Activated naive CD8-positive, alpha-beta T cell treated with anti-CD3 and anti-CD28 coated beads, Interleukin-2, amount 50 U/mL, for 24 hours (primary cell): ENCODE data around the gene SERPINB11.

Experiments used
- ATAC-seq: fragments of 150-1000 bp; cut with Tn5 transposase; one replicate; pipeline ENCODE4 v1.10.0; 2021
- DNase-seq: peaks from one replicate; pipeline ENCODE4 v3.0.0; 2021
- H3K27ac Mint-ChIP-seq: one replicate; pipeline ENCODE4 v1.8.0; 2021; ENCODE audit warnings: mild to moderate bottlenecking, mixed read lengths
- H3K27me3 Mint-ChIP-seq: one replicate; pipeline ENCODE4 v1.8.0; 2021; ENCODE audit warnings: mixed read lengths
- H3K36me3 Mint-ChIP-seq: one replicate; pipeline ENCODE4 v1.8.0; 2021; ENCODE audit warnings: low read depth, mixed read lengths
- H3K4me1 Mint-ChIP-seq: one replicate; pipeline ENCODE4 v1.8.0; 2021; ENCODE audit warnings: mixed read lengths
- H3K4me3 Mint-ChIP-seq: one replicate; pipeline ENCODE4 v1.8.0; 2021; ENCODE audit warnings: mild to moderate bottlenecking, moderate library complexity, mixed read lengths
- H3K9me3 Mint-ChIP-seq: one replicate; pipeline ENCODE4 v1.8.0; 2021; ENCODE audit warnings: mixed read lengths

SERPINB11 gene

DNA sequence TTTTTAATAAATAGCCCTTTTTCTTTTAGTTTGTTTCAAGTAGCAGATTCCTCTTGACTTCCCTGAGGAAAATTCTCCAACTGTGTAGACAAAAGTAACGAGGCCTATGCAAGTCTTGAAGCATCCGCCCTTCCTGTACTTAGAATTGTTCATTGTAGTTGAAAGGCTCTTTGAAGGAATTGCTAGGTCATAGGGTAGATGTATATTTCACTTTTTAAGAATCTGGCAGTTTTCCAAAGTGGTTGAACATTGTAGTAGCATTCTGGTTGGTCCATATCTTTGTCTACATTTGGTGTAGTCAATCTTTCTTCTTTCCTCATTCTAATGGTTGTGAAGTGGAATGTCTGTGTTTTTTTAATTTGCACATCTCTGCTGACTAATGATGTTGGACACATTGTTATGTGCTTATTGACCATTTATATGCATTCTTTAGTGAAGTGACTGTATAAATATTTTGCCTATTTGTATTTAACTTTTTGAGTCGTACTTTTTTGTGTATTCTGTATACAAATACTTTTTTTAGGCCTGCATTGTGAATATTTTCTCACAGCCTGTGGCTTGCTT is 5.6 kb upstream of the SERPINB11 start:
- ATAC-seq, result no peak
- Mint-ChIP-seq H3K27ac (no peak overlapping the region), H3K9me3 (peaks cover 13% of the 10 kb centered on the region), H3K4me3 (no peak overlapping the region), H3K36me3 (no peaks in the 10 kb centered on the region), H3K4me1 (no peaks in the 10 kb centered on the region), H3K27me3 (no peaks in the 10 kb centered on the region)
- no peak for DNase-seq

DNA sequence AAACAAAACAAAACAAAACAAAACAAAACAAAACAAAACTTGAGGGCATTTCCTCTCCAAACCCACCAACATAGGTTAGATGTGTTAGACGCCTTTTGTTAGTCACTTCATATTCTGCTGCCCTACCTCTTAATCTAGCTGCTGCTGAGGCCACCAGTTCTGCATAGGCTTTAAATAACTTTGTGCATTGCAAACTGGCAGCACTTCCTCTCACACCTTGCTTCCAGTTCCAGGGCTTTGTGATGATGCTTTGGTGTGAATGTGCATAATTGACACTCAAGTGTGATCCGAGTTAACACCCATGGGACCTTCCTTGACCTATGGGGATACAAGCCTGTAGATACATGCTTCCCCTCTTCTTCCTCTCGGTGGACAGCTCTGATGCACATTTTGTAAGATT is 2.3 kb upstream of the SERPINB11 start:
- H3K27me3 Mint-ChIP-seq, result no peaks in the 10 kb centered on the region
- ATAC-seq (no peak), DNase-seq (no peak)
- H3K36me3 Mint-ChIP-seq, result no peaks in the 10 kb centered on the region
- no peaks in the 10 kb centered on the region for H3K9me3 Mint-ChIP-seq
- H3K27ac Mint-ChIP-seq, result no peak overlapping the region
- no peak overlapping the region for H3K4me3 Mint-ChIP-seq
- no peaks in the 10 kb centered on the region for H3K4me1 Mint-ChIP-seq

DNA sequence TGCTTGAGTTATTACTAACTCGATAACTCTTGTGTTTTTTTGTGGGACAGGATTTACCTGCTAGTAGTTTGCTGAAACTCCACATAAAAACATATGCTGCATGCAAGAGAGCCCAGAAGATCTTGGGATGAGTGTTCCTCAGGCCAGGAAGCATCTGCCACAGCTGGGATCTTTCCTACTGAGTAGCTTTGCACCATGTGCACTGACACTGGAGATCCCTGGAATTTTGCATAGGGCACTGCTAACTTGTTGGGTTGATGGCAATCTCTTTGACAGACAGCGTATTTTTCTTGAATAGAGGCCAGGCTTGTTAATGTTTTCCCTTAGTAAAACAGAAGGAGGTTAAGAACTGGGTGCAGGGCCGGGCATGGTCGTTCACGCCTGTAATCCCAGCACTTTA is 808 bp upstream of the SERPINB11 start:
- Mint-ChIP-seq H3K27ac (no peak overlapping the region), H3K9me3 (no peaks in the 10 kb centered on the region), H3K27me3 (no peaks in the 10 kb centered on the region), H3K36me3 (no peaks in the 10 kb centered on the region), H3K4me1 (no peaks in the 10 kb centered on the region), H3K4me3 (no peak overlapping the region)
- ATAC-seq (no peak), DNase-seq (no peak)

DNA sequence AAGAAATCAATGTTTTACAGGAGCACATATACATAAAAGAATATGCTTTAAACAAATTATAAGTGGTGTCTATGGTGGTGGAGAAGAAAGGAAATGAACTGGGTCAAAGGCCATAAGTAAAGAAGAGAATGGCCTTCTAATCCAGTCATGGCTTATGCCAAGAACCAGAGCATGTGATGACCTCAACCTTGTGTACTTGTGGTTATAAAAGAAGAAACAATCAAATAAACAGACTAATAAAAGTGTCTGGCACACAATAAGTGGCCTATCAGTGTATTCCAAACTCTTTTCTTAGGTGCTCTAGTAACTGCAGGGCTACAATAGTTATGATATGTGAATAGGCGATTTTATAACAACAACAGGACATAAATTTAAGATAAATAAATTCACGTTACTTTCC is 2.6 kb downstream of the SERPINB11 start:
- Mint-ChIP-seq H3K4me3 (no peak overlapping the region), H3K9me3 (no peaks in the 10 kb centered on the region), H3K27me3 (no peaks in the 10 kb centered on the region), H3K4me1 (no peaks in the 10 kb centered on the region), H3K36me3 (no peaks in the 10 kb centered on the region), H3K27ac (no peak overlapping the region)
- ATAC-seq (no peak), DNase-seq (no peak)

DNA sequence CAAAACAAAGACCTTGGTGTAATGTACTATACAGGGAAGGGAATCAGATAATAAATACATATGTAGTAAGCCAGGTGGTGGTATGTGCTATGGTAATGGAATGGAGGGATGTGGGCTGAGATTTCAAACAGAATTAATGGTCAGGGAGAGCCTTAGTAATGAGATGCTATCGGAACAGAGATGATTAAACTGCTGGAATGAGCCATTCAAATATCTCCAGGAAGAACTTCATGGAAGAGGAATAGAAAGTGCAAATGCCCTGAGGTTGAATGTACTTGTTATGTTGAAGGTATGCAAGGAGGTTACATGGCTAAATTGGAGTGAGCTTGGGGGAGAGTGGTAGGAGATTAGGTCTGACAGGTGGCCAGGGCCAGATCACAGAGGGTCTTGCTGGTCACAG is 5.1 kb downstream of the SERPINB11 start:
- H3K27me3 Mint-ChIP-seq, result no peaks in the 10 kb centered on the region
- no peak for DNase-seq
- H3K36me3 Mint-ChIP-seq, result no peaks in the 10 kb centered on the region
- no peaks in the 10 kb centered on the region for H3K4me1 Mint-ChIP-seq
- no peak for ATAC-seq
- H3K27ac Mint-ChIP-seq, result no peak overlapping the region
- no peak overlapping the region for H3K4me3 Mint-ChIP-seq
- H3K9me3 Mint-ChIP-seq, result no peaks in the 10 kb centered on the region

DNA sequence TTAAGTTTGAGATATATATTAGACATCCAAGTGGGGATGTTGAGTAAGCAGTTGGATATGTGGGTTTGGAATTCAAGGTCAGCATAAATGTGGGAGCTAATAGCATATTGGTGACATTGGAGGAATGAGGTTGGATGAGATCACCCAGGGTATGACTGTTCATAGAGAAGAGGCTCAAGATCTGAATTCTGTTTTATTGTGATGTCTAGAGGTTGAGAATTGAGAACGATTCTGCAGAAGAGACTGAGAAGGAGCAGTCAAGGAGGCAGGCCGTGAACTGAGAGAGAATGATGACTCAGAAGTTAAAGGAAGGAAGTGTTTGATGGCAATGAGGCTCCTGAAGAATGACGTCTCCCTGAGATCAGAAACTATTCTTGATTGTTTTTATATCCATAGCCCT is 5.9 kb downstream of the SERPINB11 start:
- Mint-ChIP-seq H3K36me3 (no peaks in the 10 kb centered on the region), H3K27me3 (no peaks in the 10 kb centered on the region), H3K4me3 (no peak overlapping the region), H3K27ac (no peak overlapping the region), H3K4me1 (no peaks in the 10 kb centered on the region), H3K9me3 (peaks cover 4% of the 10 kb centered on the region)
- ATAC-seq (no peak), DNase-seq (no peak)

DNA sequence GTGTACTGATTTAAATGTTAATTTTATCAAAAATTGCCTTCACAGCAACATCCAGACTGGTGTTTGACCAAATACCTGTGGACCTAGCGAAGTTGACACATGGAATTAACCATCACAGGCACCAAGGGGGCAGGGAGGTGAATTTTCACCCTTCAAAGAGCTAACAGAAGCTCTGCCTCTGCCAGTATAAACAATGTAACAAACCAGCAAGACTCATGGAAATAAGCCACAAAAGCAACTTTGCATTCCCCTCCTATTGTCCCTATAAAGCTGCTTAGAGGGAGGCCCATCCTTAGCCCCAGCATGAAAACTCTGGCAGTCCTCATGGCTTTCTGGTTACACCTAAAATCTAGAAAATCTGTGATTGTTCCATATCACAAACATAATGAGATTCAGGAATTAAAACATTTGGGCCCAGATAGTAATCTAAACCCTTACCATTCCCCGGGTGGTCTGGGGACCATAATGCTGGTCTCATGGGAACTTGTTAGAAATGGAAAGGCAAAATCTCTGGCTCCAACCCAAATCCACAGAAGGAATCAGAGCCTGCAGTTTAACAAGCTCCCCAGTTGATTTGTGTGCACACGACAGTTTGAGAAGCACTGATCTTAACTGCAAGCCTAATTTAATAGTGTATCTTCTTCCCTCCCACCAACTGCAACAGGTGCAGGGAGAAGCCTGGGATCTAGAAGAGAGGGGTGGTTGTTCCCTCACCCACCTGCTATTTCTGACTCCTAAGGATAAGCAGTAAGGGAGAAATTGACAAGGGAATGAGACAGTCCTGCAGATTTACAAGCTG is 23.1 kb downstream of the SERPINB11 start:
- Mint-ChIP-seq H3K27me3 (peaks cover 4% of the 10 kb centered on the region), H3K27ac (no peak overlapping the region), H3K4me1 (no peaks in the 10 kb centered on the region), H3K36me3 (no peaks in the 10 kb centered on the region), H3K4me3 (no peak overlapping the region), H3K9me3 (no peaks in the 10 kb centered on the region)
- no peak for ATAC-seq
- no peak for DNase-seq

DNA sequence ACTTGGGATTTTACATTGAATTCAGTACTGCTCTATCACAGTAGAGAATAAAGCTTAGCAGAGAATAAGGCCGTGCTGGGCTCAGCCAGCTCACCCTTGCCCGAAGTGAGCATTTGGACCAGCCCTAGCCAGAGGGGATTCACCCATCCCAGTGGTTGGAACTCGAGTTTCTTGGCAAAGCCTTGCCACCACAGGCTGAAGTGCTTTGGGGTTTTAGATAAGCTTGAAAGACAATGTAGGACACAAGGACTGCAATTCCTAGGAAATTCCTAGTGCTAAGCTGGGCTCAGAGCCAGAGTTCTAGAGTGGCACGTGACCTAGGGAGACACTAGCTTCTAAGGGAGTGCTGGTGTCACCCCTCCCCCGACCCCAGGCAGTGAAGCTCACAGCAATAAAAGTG is 28.0 kb downstream of the SERPINB11 start:
- Mint-ChIP-seq H3K4me1 (no peaks in the 10 kb centered on the region), H3K27ac (no peak overlapping the region), H3K4me3 (no peak overlapping the region)

DNA sequence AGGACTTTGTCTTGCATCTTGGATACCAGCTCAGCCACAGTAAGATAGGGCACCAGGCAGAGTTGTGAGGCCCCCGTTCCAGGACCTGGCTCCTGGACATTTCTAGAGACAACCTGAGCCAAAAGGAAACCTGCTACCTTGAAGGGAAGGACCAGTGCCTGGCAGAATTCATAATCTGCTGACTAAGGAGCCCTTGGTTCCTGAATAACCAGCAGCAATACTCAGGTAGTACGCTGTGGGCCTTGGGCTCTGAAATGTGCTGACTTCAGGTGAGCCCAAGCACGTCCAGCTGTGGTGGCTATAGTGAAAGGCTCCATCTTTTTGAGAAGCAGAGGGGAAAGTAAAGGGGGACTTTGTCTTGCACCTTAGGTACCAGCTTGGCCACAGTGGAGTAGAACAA is 28.5 kb downstream of the SERPINB11 start:
- Mint-ChIP-seq H3K4me3 (no peak overlapping the region), H3K27ac (no peak overlapping the region), H3K9me3 (peaks cover 3% of the 10 kb centered on the region), H3K27me3 (peaks cover 4% of the 10 kb centered on the region), H3K36me3 (no peaks in the 10 kb centered on the region), H3K4me1 (no peaks in the 10 kb centered on the region)
- DNase-seq (no peak), ATAC-seq (no peak)

More for the DNA sequence above, 28.0 kb downstream of the SERPINB11 start:
- H3K27me3 Mint-ChIP-seq, result peaks cover 4% of the 10 kb centered on the region
- H3K9me3 Mint-ChIP-seq, result no peaks in the 10 kb centered on the region
- ATAC-seq (no peak), DNase-seq (no peak)
- no peaks in the 10 kb centered on the region for H3K36me3 Mint-ChIP-seq

DNA sequence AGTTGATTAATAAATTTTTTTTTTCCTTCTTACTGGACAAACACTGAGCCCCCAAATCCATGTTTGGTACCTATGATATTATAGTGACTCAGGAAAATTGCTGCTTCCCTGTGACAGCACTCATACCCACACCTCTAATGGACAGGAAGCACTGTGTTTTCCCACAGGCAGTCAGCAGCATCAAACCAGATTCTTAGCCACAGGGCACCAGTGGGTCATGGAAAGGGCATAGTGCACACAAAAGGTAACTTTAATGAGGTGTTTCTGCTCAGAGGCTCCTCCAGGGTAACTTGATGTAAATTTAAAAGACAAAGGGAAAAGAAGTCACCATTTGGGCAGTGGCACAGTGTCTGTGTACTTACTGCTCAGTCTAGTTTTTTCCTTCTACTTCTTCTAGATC is 34.1 kb downstream of the SERPINB11 start:
- Mint-ChIP-seq H3K27ac (no peak overlapping the region), H3K27me3 (no peaks in the 10 kb centered on the region)

DNA sequence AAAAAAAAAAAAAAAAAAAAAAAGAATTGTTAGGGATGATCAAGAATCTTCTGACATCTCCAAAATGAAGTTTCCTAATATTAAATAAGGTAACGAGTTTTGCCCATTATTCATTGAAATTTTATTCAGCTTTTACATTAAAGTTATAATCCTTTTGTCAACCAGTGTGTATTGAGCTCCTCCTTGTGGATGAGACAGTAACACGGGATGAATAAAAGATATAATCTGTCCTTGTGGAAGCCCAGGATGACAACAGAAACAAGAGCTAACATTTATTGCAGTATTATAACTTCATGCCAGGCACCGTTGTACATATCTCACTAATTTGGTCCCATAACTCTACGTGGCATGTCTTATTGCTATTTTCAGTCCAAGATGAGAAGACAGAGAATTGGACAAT is 39.0 kb downstream of the SERPINB11 start:
- Mint-ChIP-seq H3K27ac (no peak overlapping the region), H3K4me1 (no peaks in the 10 kb centered on the region), H3K36me3 (no peaks in the 10 kb centered on the region), H3K4me3 (no peak overlapping the region), H3K9me3 (peaks cover 2% of the 10 kb centered on the region), H3K27me3 (peaks cover under 1% of the 10 kb centered on the region)
- DNase-seq (no peak), ATAC-seq (no peak)

More for the DNA sequence above, 34.1 kb downstream of the SERPINB11 start:
- Mint-ChIP-seq H3K4me1 (no peaks in the 10 kb centered on the region), H3K36me3 (no peaks in the 10 kb centered on the region), H3K4me3 (no peak overlapping the region), H3K9me3 (peaks cover 3% of the 10 kb centered on the region)
- no peak for DNase-seq
- no peak for ATAC-seq

DNA sequence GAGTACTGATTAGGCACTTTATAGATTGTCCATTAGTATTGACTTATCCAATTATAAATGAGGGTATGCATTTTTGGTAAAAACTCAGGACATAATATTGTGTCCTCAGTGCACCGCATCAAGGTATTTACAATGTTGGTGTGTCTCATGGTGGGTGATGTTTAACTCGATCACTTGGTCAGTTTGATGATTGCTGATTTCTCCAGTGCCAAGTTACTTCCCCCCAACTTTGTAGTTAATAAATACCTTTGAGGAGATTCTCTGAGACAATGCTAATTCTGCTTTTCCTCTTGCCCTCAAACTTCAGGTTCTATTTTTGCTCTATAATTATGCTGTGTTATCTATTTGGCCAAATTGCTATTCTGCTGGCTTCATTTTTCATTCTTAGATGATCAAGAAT is 44.2 kb downstream of the SERPINB11 start:
- Mint-ChIP-seq H3K27ac (no peak overlapping the region), H3K4me1 (no peaks in the 10 kb centered on the region), H3K4me3 (no peak overlapping the region), H3K9me3 (peaks cover 8% of the 10 kb centered on the region), H3K36me3 (no peaks in the 10 kb centered on the region), H3K27me3 (peaks cover 2% of the 10 kb centered on the region)
- DNase-seq (no peak), ATAC-seq (no peak)

DNA sequence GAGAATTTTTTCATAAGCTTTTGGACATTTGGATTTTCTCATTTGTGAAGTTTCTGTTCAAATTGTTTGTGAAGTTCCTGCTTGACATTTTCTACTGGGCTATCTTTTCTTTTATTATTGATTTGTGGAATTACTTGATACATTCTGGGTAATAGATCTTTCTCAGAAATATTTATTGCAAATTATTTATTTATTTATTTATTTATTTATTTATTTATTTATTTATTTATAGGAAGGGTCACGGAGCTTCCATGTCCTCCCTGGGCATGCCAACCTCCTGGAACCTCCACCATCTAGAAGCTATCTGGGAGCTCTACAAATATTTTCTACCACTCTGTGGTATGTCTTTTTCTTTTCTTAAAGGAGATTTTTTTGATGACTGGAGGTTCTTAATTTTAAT is 46.7 kb downstream of the SERPINB11 start:
- H3K9me3 Mint-ChIP-seq, result peaks cover 8% of the 10 kb centered on the region
- ATAC-seq (no peak), DNase-seq (no peak)
- no peak overlapping the region for H3K4me3 Mint-ChIP-seq
- H3K27me3 Mint-ChIP-seq, result peaks cover 2% of the 10 kb centered on the region
- H3K27ac Mint-ChIP-seq, result no peak overlapping the region
- no peaks in the 10 kb centered on the region for H3K36me3 Mint-ChIP-seq
- no peaks in the 10 kb centered on the region for H3K4me1 Mint-ChIP-seq

DNA sequence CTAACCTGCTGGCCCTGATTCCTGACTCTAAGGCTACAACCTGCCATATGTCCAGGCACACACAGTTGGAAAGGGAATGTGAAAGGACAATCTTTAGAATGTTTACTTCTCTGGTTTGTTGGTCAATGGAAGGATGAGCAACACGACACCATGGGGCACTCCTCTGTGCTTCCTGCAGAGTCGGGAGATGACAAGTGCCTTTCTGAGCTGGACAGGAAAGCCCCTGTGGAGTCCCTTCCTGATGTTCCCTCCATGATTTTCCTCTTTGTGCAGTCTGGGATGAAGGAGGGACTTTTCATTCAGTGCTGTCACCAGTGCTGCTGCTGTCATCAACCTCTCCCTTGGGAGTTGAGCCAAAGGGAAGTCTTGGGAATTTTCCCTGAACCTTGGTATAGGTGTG is 49.9 kb downstream of the SERPINB11 start:
- DNase-seq (no peak), ATAC-seq (no peak)
- H3K4me1 Mint-ChIP-seq, result no peaks in the 10 kb centered on the region
- H3K4me3 Mint-ChIP-seq, result no peak overlapping the region
- H3K27me3 Mint-ChIP-seq, result no peaks in the 10 kb centered on the region
- peaks cover 4% of the 10 kb centered on the region for H3K9me3 Mint-ChIP-seq
- no peak overlapping the region for H3K27ac Mint-ChIP-seq
- no peaks in the 10 kb centered on the region for H3K36me3 Mint-ChIP-seq

DNA sequence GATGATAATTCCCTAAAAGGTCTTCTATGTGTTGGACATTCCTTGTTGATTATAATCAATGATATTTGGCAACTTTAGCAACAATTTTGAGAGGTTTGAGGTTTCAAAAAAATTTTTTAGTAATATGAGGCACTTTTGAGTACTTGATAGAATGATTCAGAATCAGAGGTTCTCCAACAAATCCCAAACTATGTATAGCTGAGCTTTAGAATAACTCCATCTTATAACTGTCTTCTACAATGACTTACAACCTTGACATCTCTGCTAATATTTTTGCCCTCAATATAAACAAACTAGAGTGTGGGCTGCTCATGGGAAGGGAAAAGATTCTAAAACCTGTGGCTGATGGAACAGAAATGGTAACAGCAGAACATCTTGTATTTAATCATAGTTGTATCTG is 50.9 kb downstream of the SERPINB11 start:
- Mint-ChIP-seq H3K36me3 (no peaks in the 10 kb centered on the region), H3K4me3 (no peak overlapping the region), H3K27ac (no peak overlapping the region), H3K27me3 (no peaks in the 10 kb centered on the region), H3K4me1 (no peaks in the 10 kb centered on the region), H3K9me3 (no peaks in the 10 kb centered on the region)
- no peak for ATAC-seq
- DNase-seq, result no peak
